GM12878 (cell line): ENCODE measurements around the gene RPUSD3. TPM values are rescaled to one million over a fixed set of nuclear protein-coding genes. Genes with fewer than 3 reads are reported as not detected.

Experiments used
- ATAC-seq: fragments of 200-7000 bp; cut with Tn5 transposase; 3 replicates; pipeline ENCODE4 v1.9.1; 2020; ENCODE audit warnings: mild to moderate bottlenecking, moderate library complexity
- BruUV-seq: library from RNA; stranded (reverse); fragments of 400-500 nt; replicated peaks from 2 replicates; lab custom pipeline; 2021; lab: Mats Ljungman, UMichigan
- CTCF ChIA-PET: fragments of 300-600 bp; sonication (Branson Sonifier 250); formaldehyde crosslinking; extraction: SDS; loops from one replicate; lab custom pipeline; 2021; ENCODE audit warnings: inconsistent platforms; lab: Yijun Ruan, JAX
- POLR2A ChIA-PET: fragments of 350-600 bp; formaldehyde crosslinking; extraction: SDS; loops from one replicate; lab custom pipeline; 2021; ENCODE audit warnings: inconsistent platforms; lab: Charles Lee
- RAD21 ChIA-PET: fragments of 300-600 bp; sonication (Branson Sonifier 250); formaldehyde crosslinking; loops from one replicate; lab custom pipeline; 2023; ENCODE audit warnings: antibody characterized with exemption; ENCODE audit not compliant: unreplicated experiment; lab: Charles Lee
- SMC1A ChIA-PET: fragments of 300-600 bp; sonication (Branson Sonifier 250); formaldehyde crosslinking; loops from one replicate; lab custom pipeline; 2023; ENCODE audit not compliant: unreplicated experiment, uncharacterized antibody; lab: Charles Lee
- DNase-seq: peaks from one replicate; pipeline ENCODE4 v3.0.0-alpha.2; 2011; ENCODE audit warnings: low read depth, low spot score
- FAIRE-seq: peaks from 3 replicates; lab custom pipeline; 2011; peaks lifted over from hg19 to GRCh38; lab: Jason Lieb, UNC
- H2AFZ ChIP-seq: 2 replicates; pipeline ENCODE4 v1.6.0; 2011; ENCODE audit warnings: low read depth, low read length, control low read depth; ENCODE audit not compliant: control insufficient read depth
- H3K27ac ChIP-seq: 2 replicates; pipeline ENCODE4 v1.5.1; 2011; ENCODE audit warnings: control low read depth; ENCODE audit not compliant: control insufficient read depth, insufficient read depth
- H3K27me3 ChIP-seq, 2 experiments: replicated peaks in 1 of 2; 2 replicates each; pipeline versions ENCODE4 v1.6.0 to v1.6.1; 2011; ENCODE audit warnings: low read length in 1 of 2; ENCODE audit not compliant: control insufficient read depth in 2 of 2, insufficient read depth in 2 of 2
- H3K36me3 ChIP-seq, 2 experiments: 2 replicates each; pipeline ENCODE4 v1.5.1; 2011; ENCODE audit warnings: low read length in 1 of 2; ENCODE audit not compliant: control insufficient read depth in 2 of 2, insufficient read depth in 2 of 2
- H3K4me1 ChIP-seq: 2 replicates; pipeline ENCODE4 v1.6.1; 2011; ENCODE audit warnings: mild to moderate bottlenecking, low read length, moderate library complexity, mixed read lengths; ENCODE audit not compliant: control insufficient read depth, insufficient read depth
- H3K4me2 ChIP-seq: 2 replicates; pipeline ENCODE4 v1.6.0; 2011; ENCODE audit warnings: control low read depth; ENCODE audit not compliant: control insufficient read depth, insufficient read depth
- H3K4me3 ChIP-seq: fragments of 200-600 bp; sonication (generic); 2 replicates; pipeline ENCODE4 v1.5.1; 2016
- H3K79me2 ChIP-seq: 2 replicates; pipeline ENCODE4 v1.6.0; 2011; ENCODE audit warnings: low read length; ENCODE audit not compliant: control insufficient read depth, insufficient read depth
- H3K9ac ChIP-seq: 2 replicates; pipeline ENCODE4 v1.8.0; 2011; ENCODE audit warnings: low read length, control low read depth, mixed read lengths; ENCODE audit not compliant: control insufficient read depth, insufficient read depth
- H3K9me3 ChIP-seq: replicated peaks from 3 replicates; pipeline ENCODE4 v1.5.1; 2011; ENCODE audit warnings: mild to moderate bottlenecking, low read length; ENCODE audit not compliant: control insufficient read depth, insufficient read depth
- H4K20me1 ChIP-seq: 2 replicates; pipeline ENCODE4 v1.6.0; 2011; ENCODE audit not compliant: control insufficient read depth, insufficient read depth
- ATF7 ChIP-seq: fragments of 450-650 bp; IDR thresholded peaks from 2 replicates; pipeline ENCODE4 v1.6.1; 2016; ENCODE audit warnings: low read depth, mild to moderate bottlenecking
- CBX5 ChIP-seq: sonication (generic); IDR thresholded peaks from 2 replicates; pipeline ENCODE4 v1.6.1; 2016; ENCODE audit warnings: low read depth, moderate library complexity, mild to moderate bottlenecking, inconsistent platforms
- CTCF ChIP-seq, 3 experiments: IDR thresholded peaks in 2 of 3; conservative IDR thresholded peaks in 1 of 3; 2 replicates each; pipeline ENCODE4 v1.5.1; 2011; ENCODE audit warnings: low read depth in 3 of 3, low read length in 3 of 3, mild to moderate bottlenecking in 3 of 3, control low read depth in 2 of 3, moderate library complexity in 2 of 3, inconsistent platforms in 1 of 3, mixed read lengths in 1 of 3; ENCODE audit not compliant: control insufficient read depth in 2 of 3, insufficient read depth in 1 of 3; ENCODE audit errors: extremely low read depth in 1 of 3
- ETV6 ChIP-seq, 2 experiments: fragments of 450-650 bp in 1 of 2; IDR thresholded peaks in 1 of 2; conservative IDR thresholded peaks in 1 of 2; 2 replicates each; pipeline ENCODE4 v1.6.1; 2014; ENCODE audit warnings: antibody characterized with exemption in 1 of 2, borderline replicate concordance in 1 of 2, low read depth in 1 of 2, mild to moderate bottlenecking in 1 of 2, moderate library complexity in 1 of 2
- RCOR1 ChIP-seq: conservative IDR thresholded peaks from 2 replicates; pipeline ENCODE4 v1.6.1; 2012; ENCODE audit warnings: low read depth, low read length, improper control_type of control experiment
- SUPT20H ChIP-seq: IDR thresholded peaks from 2 replicates; pipeline ENCODE4 v1.6.1; 2011; ENCODE audit warnings: low read depth, mild to moderate bottlenecking, low read length, moderate library complexity, borderline replicate concordance; ENCODE audit not compliant: control insufficient read depth
- TCF12 ChIP-seq: IDR thresholded peaks from 2 replicates; pipeline ENCODE4 v1.6.1; 2011; ENCODE audit warnings: low read depth, mild to moderate bottlenecking, low read length
- TCF3 ChIP-seq: IDR thresholded peaks from 2 replicates; pipeline ENCODE4 v1.6.1; 2012; ENCODE audit warnings: low read depth, mild to moderate bottlenecking, low read length, borderline replicate concordance; ENCODE audit not compliant: insufficient read depth
- ZBTB11 ChIP-seq: fragments of 450-650 bp; formaldehyde crosslinking; IDR thresholded peaks from 2 replicates; pipeline ENCODE4 v1.5.0; 2022; ENCODE audit warnings: mild to moderate bottlenecking, missing genetic modification characterization
- WGBS: methylation state at CpG from one replicate; pipeline ENCODE4 v1.1.6; 2016; ENCODE audit warnings: low lambda C conversion rate; ENCODE audit not compliant: insufficient replicate concordance, insufficient coverage; ENCODE audit errors: missing lambda C conversion rate; 5-methylcytosine and 5-hydroxymethylcytosine counted together
- in situ Hi-C: fragments of 300-500 bp; cut with MboI; formaldehyde crosslinking; loops from 9 replicates; pipeline ENCODE4 v1.14.3; 2018; ENCODE audit warnings: mixed read lengths
- intact Hi-C: fragments of 100-400 bp; cut with micrococcal nuclease; formaldehyde crosslinking; loops from one replicate; pipeline ENCODE4 v1.14.2; 2022; ENCODE audit not compliant: unreplicated experiment
- polyA plus RNA-seq, 11 experiments: library from polyadenylated mRNA; depleted of rRNA in 4 of 11; unstranded in 6 of 11; stranded (reverse) in 5 of 11; fragments of >200 nt; fragmentation: Nextera tagmentation in 4 of 11; fragmentation: Illumina TruSeq in 1 of 11; extraction: Ambion mirVana in 4 of 11; extraction: Trizol in 1 of 11; gene quantifications; 1 replicate in 1 of 11; 2 replicates in 10 of 11; pipeline versions ENCODE4 v1.2.1 to v1.2.3, GENCODE V29; 2011 to 2016; ENCODE audit warnings: inconsistent platforms in 2 of 11, missing spikeins in 2 of 11, low read depth in 1 of 11
- total RNA-seq, 4 experiments: library from RNA; depleted of rRNA in 3 of 4; stranded (reverse); fragments of >200 nt in 3 of 4; fragmentation: Illumina TruSeq in 1 of 4; extraction: Trizol in 1 of 4; gene quantifications; 2 replicates each; pipeline versions ENCODE4 v1.2.1 to v1.2.3, GENCODE V29; 2013 to 2021

RPUSD3 gene
- total and polyA plus RNA-seq, 10 of the 15 experiments (the other 5 are each of a cell fraction or from before 2014, with no cell fraction given) = 6.4 to 72.9 (median 41.8) TPM

GRCh38 chr3:9881441-9881840 is 37.6 kb upstream of the RPUSD3 start:
- ChIA-PET SMC1A (no interaction called here), RAD21 (interaction anchor here (0.7 kb wide), 1 partner anchor 232 kb away, joined by 3 read pairs; no protein-coding TSS in a partner anchor), POLR2A (interaction anchor here (1.0 to 3.5 kb wide), 2 partner anchors 9 to 38 kb away, joined by 3 to 35 read pairs; partner anchors contain the start of genes JAGN1 and RPUSD3), CTCF (interaction anchor here (0.6 kb wide), 2 partner anchors 13 to 173 kb away, joined by 3 read pairs; no protein-coding TSS in a partner anchor)
- H3K27ac ChIP-seq = no peak overlapping the region
- no peak overlapping the region for H3K4me3 ChIP-seq
- 59% methylated on average over 1 of the region's 1 CpG for WGBS
- FAIRE-seq (no peak), DNase-seq (no peak), ATAC-seq (no peak)
- no peaks in the 10 kb centered on the region for H3K36me3 ChIP-seq
- intact Hi-C loops = no loop called here
- no TSS peak for BruUV-seq
- peaks cover 5% of the 10 kb centered on the region for H3K4me1 ChIP-seq
- no peak overlapping the region for H3K9ac ChIP-seq
- no peaks in the 10 kb centered on the region for H3K9me3 ChIP-seq
- no peak overlapping the region for H2AFZ ChIP-seq
- H3K4me2 ChIP-seq = no peak overlapping the region
- TF ChIP-seq TCF3 (no peak), SUPT20H (no peak), CBX5 (no peak), CTCF (IDR thresholded peaks at IDR 0.05 in 2 of 3, conservative IDR thresholded peaks at IDR 0.05 in 1 of 3; ENCODE audit: control insufficient read depth in 2 of 3, extremely low read depth in 1 of 3, insufficient read depth in 1 of 3, low read depth in 3 of 3, low read length in 3 of 3) (no peak), TCF12 (0 out of 2 replicates have a peak, but pooled peaks have one; percentile 27), ETV6 (conservative IDR thresholded peaks at IDR 0.05 in 1 of 2, IDR thresholded peaks at IDR 0.05 in 1 of 2; ENCODE audit: borderline replicate concordance in 1 of 2, low read depth in 1 of 2) (no peak), ZBTB11 (CRISPR knock-in tag) (no peak), RCOR1 (no peak), ATF7 (no peak)
- H3K79me2 ChIP-seq = no peaks in the 10 kb centered on the region
- no peaks in the 10 kb centered on the region for H3K27me3 ChIP-seq
- H4K20me1 ChIP-seq = no peaks in the 10 kb centered on the region
- in situ Hi-C loops = no loop called here
